ENCODE measurements around the gene VPS33A. TPM values are rescaled to one million over a fixed set of nuclear protein-coding genes. Genes with fewer than 3 reads are reported as not detected.
A peak's percentile ranks its signal among the peaks of the same experiment; 100 is the strongest.

VPS33A gene
- total and polyA plus RNA-seq, 7 donors, result 10.3 to 33.6 (median 17.1) TPM

GRCh38 chr12:122283680-122284079 lies 17.4 kb upstream of the VPS33A start:
- Histone ChIP-seq H3K9me3 (no peaks in the 10 kb centered on the region), H3K4me3 (no peak overlapping the region), H3K27me3 (ENCODE audit: insufficient read depth in 3 of 3, low read length in 2 of 3) (no peaks in the 10 kb centered on the region), H3K36me3 (ENCODE audit: insufficient read depth in 1 of 2, low read depth in 1 of 2) (peaks cover 2 to 96% of the 10 kb centered on the region in 2 donors), H3K27ac (no peak overlapping the region), H3K4me1 (peaks cover 7% of the 10 kb centered on the region)
- intact Hi-C loops (cut with DNase I), result no loop called here
- 94 to 97% (median 97%) methylated on average over 5 of the region's 5 CpGs for WGBS, 3 donors
- TF ChIP-seq CTCF (IDR thresholded peaks at IDR 0.05), result no peak
- no peak for ATAC-seq
- DNase-seq, result no peak

GRCh38 chr12:122282061-122282460 lies 15.8 kb upstream of the VPS33A start:
- no peak for DNase-seq
- Histone ChIP-seq H3K36me3 (ENCODE audit: insufficient read depth in 1 of 2, low read depth in 1 of 2) (peaks cover 0 to 96% of the 10 kb centered on the region in 2 donors), H3K4me1 (peaks cover 7% of the 10 kb centered on the region), H3K27me3 (ENCODE audit: insufficient read depth in 3 of 3, low read length in 2 of 3) (no peaks in the 10 kb centered on the region), H3K27ac (peak overlapping the region; percentile 59), H3K9me3 (no peaks in the 10 kb centered on the region), H3K4me3 (no peak overlapping the region)
- intact Hi-C loops (cut with DNase I), result no loop called here
- TF ChIP-seq CTCF (IDR thresholded peaks at IDR 0.05), result no peak
- 42 to 48% (median 43%) methylated on average over 4 of the region's 4 CpGs for WGBS, 3 donors
- peak; percentile 79 to 90 (median 86) for ATAC-seq

GRCh38 chr12:122276242-122276641 lies 9.9 kb upstream of the VPS33A start:
- WGBS, 3 donors, result 75 to 89% (median 77%) methylated on average over 7 of the region's 7 CpGs
- Histone ChIP-seq H3K9me3 (no peaks in the 10 kb centered on the region), H3K36me3 (ENCODE audit: insufficient read depth in 1 of 2, low read depth in 1 of 2) (peaks cover 2 to 97% of the 10 kb centered on the region in 2 donors), H3K4me1 (no peaks in the 10 kb centered on the region), H3K27ac (no peak overlapping the region), H3K27me3 (ENCODE audit: insufficient read depth in 3 of 3, low read length in 2 of 3) (no peaks in the 10 kb centered on the region), H3K4me3 (no peak overlapping the region)
- ATAC-seq (no peak), DNase-seq (no peak)
- intact Hi-C loops (cut with DNase I), result no loop called here
- no peak for TF ChIP-seq CTCF (IDR thresholded peaks at IDR 0.05)

- H3K9me3 ChIP-seq, result no peaks in the 10 kb centered on the region
- no peak overlapping the region for H3K27ac ChIP-seq
- DNase-seq, result no peak
- intact Hi-C loops (cut with DNase I), result no loop called here
- TF ChIP-seq CTCF (IDR thresholded peaks at IDR 0.05), result no peak
- WGBS, 3 donors, result 82 to 93% (median 86%) methylated on average over 8 of the region's 8 CpGs
- H3K4me1 ChIP-seq, result no peaks in the 10 kb centered on the region
- H3K36me3 ChIP-seq (ENCODE audit: insufficient read depth in 1 of 2, low read depth in 1 of 2), result peaks cover 2 to 97% of the 10 kb centered on the region in 2 donors
- no peak overlapping the region for H3K4me3 ChIP-seq
- H3K27me3 ChIP-seq (ENCODE audit: insufficient read depth in 3 of 3, low read length in 2 of 3), result no peaks in the 10 kb centered on the region
- no peak for ATAC-seq
These were observed 9.2 kb upstream of the VPS33A start for GRCh38 chr12:122275459-122275858.

GRCh38 chr12:122265886-122266229 lies 436 bp downstream of the VPS33A start:
- H3K9me3 ChIP-seq, result no peaks in the 10 kb centered on the region
- intact Hi-C loops (cut with DNase I), result loop anchor here in 1 of 2 donors (2.0 kb wide), 1 partner anchor 257 kb away; no protein-coding TSS in a partner anchor
- TF ChIP-seq CTCF (IDR thresholded peaks at IDR 0.05), result no peak
- H3K36me3 ChIP-seq (ENCODE audit: insufficient read depth in 1 of 2, low read depth in 1 of 2), result peaks cover 0 to 46% of the 10 kb centered on the region in 2 donors
- WGBS, 3 donors, result 0 to 1% (median 1%) methylated on average over 17 of the region's 17 CpGs
- ATAC-seq, result peak; percentile 29 to 71 (median 54)
- H3K4me1 ChIP-seq, result peaks cover 13% of the 10 kb centered on the region
- no peaks in the 10 kb centered on the region for H3K27me3 ChIP-seq (ENCODE audit: insufficient read depth in 3 of 3, low read length in 2 of 3)
- H3K27ac ChIP-seq, result peak overlapping the region; percentile 89
- DNase-seq, result no peak
- H3K4me3 ChIP-seq, result peak overlapping the region; percentile 99
